IMR-90 (cell line): Measurements from ENCODE around the gene HOXA3. TPM values are rescaled to one million over a fixed set of nuclear protein-coding genes. Genes with fewer than 3 reads are reported as not detected.

ENCODE experiments used
- ATAC-seq: fragments of 200-7000 bp; cut with Tn5 transposase; 2 replicates; pipeline ENCODE4 v1.9.1; 2020; ENCODE audit warnings: low read depth, mild to moderate bottlenecking, moderate library complexity
- BruUV-seq: library from RNA; stranded (reverse); fragments of 400-500 nt; replicated peaks from 2 replicates; lab custom pipeline; 2021; lab: Mats Ljungman, UMichigan
- CTCF ChIA-PET: fragments of 300-600 bp; formaldehyde crosslinking; extraction: SDS; loops from one replicate; lab custom pipeline; 2021; ENCODE audit warnings: antibody characterized with exemption; lab: Yijun Ruan, JAX
- POLR2A ChIA-PET: fragments of 300-600 bp; sonication (Branson Sonifier 250); formaldehyde crosslinking; loops from one replicate; lab custom pipeline; 2022; ENCODE audit warnings: antibody characterized with exemption; ENCODE audit not compliant: unreplicated experiment; lab: Charles Lee
- DNase-seq: peaks from one replicate; pipeline ENCODE4 v3.0.0; 2013
- H2AFZ ChIP-seq: replicated peaks from 2 replicates; pipeline ENCODE3; 2013; ENCODE audit warnings: low read length, mild to moderate bottlenecking; ENCODE audit not compliant: poor library complexity
- H2AK5ac ChIP-seq: 2 replicates; pipeline ENCODE4 v1.6.1; 2013; ENCODE audit warnings: low read depth, low read length, inconsistent platforms
- H2AK9ac ChIP-seq: replicated peaks from 2 replicates; pipeline ENCODE3; 2013; ENCODE audit warnings: mild to moderate bottlenecking, low read depth, low read length, moderate library complexity; ENCODE audit not compliant: poor library complexity
- H2BK120ac ChIP-seq: 2 replicates; pipeline ENCODE4 v1.6.1; 2013; ENCODE audit warnings: low read depth, low read length, inconsistent platforms
- H2BK15ac ChIP-seq: 3 replicates; pipeline ENCODE4 v1.6.1; 2013; ENCODE audit warnings: low read depth, low read length, inconsistent platforms
- H2BK20ac ChIP-seq: 2 replicates; pipeline ENCODE4 v1.6.1; 2013; ENCODE audit warnings: low read depth, mild to moderate bottlenecking, inconsistent platforms, low read length, moderate library complexity
- H2BK5ac ChIP-seq: 2 replicates; pipeline ENCODE4 v1.6.1; 2013; ENCODE audit warnings: mild to moderate bottlenecking, low read depth, low read length, inconsistent platforms; ENCODE audit not compliant: poor library complexity, severe bottlenecking
- H3K14ac ChIP-seq: replicated peaks from 2 replicates; pipeline ENCODE4 v1.6.1; 2013; ENCODE audit warnings: low read depth, low read length, inconsistent platforms
- H3K18ac ChIP-seq: 2 replicates; pipeline ENCODE4 v1.6.1; 2013; ENCODE audit warnings: low read depth, low read length, control low read depth
- H3K23ac ChIP-seq: 2 replicates; pipeline ENCODE4 v1.6.1; 2013; ENCODE audit warnings: low read depth, low read length, inconsistent platforms
- H3K27ac ChIP-seq: 2 replicates; pipeline ENCODE4 v1.5.1; 2013; ENCODE audit warnings: mild to moderate bottlenecking, control low read depth, low read length; ENCODE audit not compliant: insufficient read depth
- H3K27me3 ChIP-seq: 2 replicates; pipeline ENCODE4 v1.6.1; 2013; ENCODE audit warnings: low read length; ENCODE audit not compliant: control insufficient read depth, insufficient read depth
- H3K36me3 ChIP-seq: 2 replicates; pipeline ENCODE4 v1.6.1; 2013; ENCODE audit warnings: low read length, mixed read lengths; ENCODE audit not compliant: control insufficient read depth, insufficient read depth
- H3K4ac ChIP-seq: 2 replicates; pipeline ENCODE4 v1.6.1; 2013; ENCODE audit warnings: low read depth, low read length, inconsistent platforms
- H3K4me1 ChIP-seq: 2 replicates; pipeline ENCODE4 v1.6.1; 2013; ENCODE audit warnings: low read length, mixed read lengths; ENCODE audit not compliant: control insufficient read depth, insufficient read depth
- H3K4me2 ChIP-seq: 2 replicates; pipeline ENCODE4 v1.6.1; 2013; ENCODE audit warnings: low read depth, mild to moderate bottlenecking, control low read depth, low read length, moderate library complexity
- H3K4me3 ChIP-seq: 2 replicates; pipeline ENCODE4 v1.5.1; 2013; ENCODE audit warnings: low read depth, mild to moderate bottlenecking, control low read depth, low read length, moderate library complexity; ENCODE audit not compliant: insufficient read depth
- H3K56ac ChIP-seq: 2 replicates; pipeline ENCODE4 v1.6.1; 2013; ENCODE audit warnings: low read length, inconsistent platforms; ENCODE audit not compliant: insufficient read depth; ENCODE audit errors: extremely low read depth
- H3K79me1 ChIP-seq, 2 experiments: 2 replicates each; pipeline ENCODE4 v1.6.1; 2013; ENCODE audit warnings: low read length in 2 of 2, inconsistent platforms in 1 of 2, low read depth in 1 of 2
- H3K9ac ChIP-seq: 2 replicates; pipeline ENCODE4 v1.6.1; 2013; ENCODE audit warnings: low read depth, low read length, control low read depth
- H3K9me1 ChIP-seq: 2 replicates; pipeline ENCODE4 v1.6.1; 2013; ENCODE audit warnings: low read length, inconsistent platforms; ENCODE audit not compliant: insufficient read depth
- H3K9me3 ChIP-seq: 2 replicates; pipeline ENCODE4 v1.6.1; 2013; ENCODE audit warnings: low read length; ENCODE audit not compliant: control insufficient read depth, insufficient read depth
- H4K20me1 ChIP-seq: 2 replicates; pipeline ENCODE4 v1.6.1; 2013; ENCODE audit warnings: low read length, inconsistent platforms; ENCODE audit not compliant: insufficient read depth
- H4K5ac ChIP-seq: 2 replicates; pipeline ENCODE4 v1.6.1; 2013; ENCODE audit warnings: mild to moderate bottlenecking, low read depth, low read length, control low read depth
- H4K8ac ChIP-seq, 2 experiments: 2 replicates each; pipeline ENCODE4 v1.6.1; 2013; ENCODE audit warnings: low read depth in 2 of 2, low read length in 2 of 2, control low read depth in 1 of 2, inconsistent platforms in 1 of 2
- H4K91ac ChIP-seq: 2 replicates; pipeline ENCODE4 v1.6.1; 2013; ENCODE audit warnings: low read depth, low read length, inconsistent platforms; ENCODE audit not compliant: insufficient read depth
- BHLHE40 ChIP-seq: fragments of 150-350 bp; IDR thresholded peaks from 2 replicates; pipeline ENCODE4 v1.6.1; 2016; ENCODE audit warnings: mild to moderate bottlenecking, low read depth, low read length
- CEBPB ChIP-seq: IDR thresholded peaks from 2 replicates; pipeline ENCODE4 v1.6.1; 2012; ENCODE audit warnings: low read depth, low read length, improper control_type of control experiment
- CHD1 ChIP-seq: IDR thresholded peaks from 2 replicates; pipeline ENCODE4 v1.6.1; 2012; ENCODE audit warnings: low read depth, low read length, improper control_type of control experiment
- CTCF ChIP-seq: conservative IDR thresholded peaks from 2 replicates; pipeline ENCODE4 v1.5.1; 2012; ENCODE audit warnings: mild to moderate bottlenecking, low read depth, low read length, improper control_type of control experiment
- ELK1 ChIP-seq: fragments of 150-350 bp; IDR thresholded peaks from 2 replicates; pipeline ENCODE4 v1.6.1; 2016; ENCODE audit warnings: low read depth, mild to moderate bottlenecking, low read length, moderate library complexity, borderline replicate concordance
- FOS ChIP-seq: fragments of 150-350 bp; IDR thresholded peaks from 2 replicates; pipeline ENCODE4 v1.6.1; 2016; ENCODE audit warnings: low read depth, low read length
- MAFK ChIP-seq: IDR thresholded peaks from 2 replicates; pipeline ENCODE4 v1.6.1; 2012; ENCODE audit warnings: low read depth, low read length, improper control_type of control experiment
- MAZ ChIP-seq: IDR thresholded peaks from 2 replicates; pipeline ENCODE4 v1.6.1; 2012; ENCODE audit warnings: low read depth, mild to moderate bottlenecking, low read length, improper control_type of control experiment, moderate library complexity, borderline replicate concordance
- MXI1 ChIP-seq: IDR thresholded peaks from 2 replicates; pipeline ENCODE4 v1.6.1; 2012; ENCODE audit warnings: low read depth, mild to moderate bottlenecking, low read length, moderate library complexity, borderline replicate concordance
- NFE2L2 ChIP-seq: fragments of 150-350 bp; IDR thresholded peaks from 2 replicates; pipeline ENCODE4 v1.6.1; 2016; ENCODE audit warnings: low read depth, mild to moderate bottlenecking, low read length
- POLR2A ChIP-seq: IDR thresholded peaks from 2 replicates; pipeline ENCODE4 v1.6.1; 2012; ENCODE audit warnings: mild to moderate bottlenecking, low read depth, low read length
- RAD21 ChIP-seq: IDR thresholded peaks from 2 replicates; pipeline ENCODE4 v1.6.1; 2012; ENCODE audit warnings: low read length, improper control_type of control experiment
- RCOR1 ChIP-seq: IDR thresholded peaks from 2 replicates; pipeline ENCODE4 v1.6.1; 2012; ENCODE audit warnings: mild to moderate bottlenecking, low read length, improper control_type of control experiment; ENCODE audit not compliant: insufficient replicate concordance
- RFX5 ChIP-seq: IDR thresholded peaks from 2 replicates; pipeline ENCODE4 v1.8.0; 2012; ENCODE audit warnings: low read depth, mild to moderate bottlenecking, low read length, moderate library complexity
- SMC3 ChIP-seq: fragments of 150-350 bp; IDR thresholded peaks from 2 replicates; pipeline ENCODE4 v1.6.1; 2016; ENCODE audit warnings: low read depth, mild to moderate bottlenecking, antibody characterized with exemption, low read length, moderate library complexity
- USF2 ChIP-seq: fragments of 150-350 bp; IDR thresholded peaks from 2 replicates; pipeline ENCODE4 v1.6.1; 2017; ENCODE audit warnings: mild to moderate bottlenecking, antibody characterized with exemption, low read length, low read depth
- WGBS, 2 experiments: methylation state at CpG; one replicate each; pipeline versions ENCODE4 v1.1.5 to v1.1.7; 2013; ENCODE audit warnings: missing lambda C conversion rate in 2 of 2; ENCODE audit not compliant: insufficient read length in 1 of 2; ENCODE audit errors: extremely low coverage in 2 of 2; 5-methylcytosine and 5-hydroxymethylcytosine counted together
- dilution Hi-C: fragments of 300-500 bp; cut with HindIII; formaldehyde crosslinking; loops from one replicate; pipeline ENCODE4 v1.14.3; 2018; ENCODE audit warnings: low sequenced_read_pairs; ENCODE audit not compliant: unreplicated experiment
- in situ Hi-C: fragments of 300-500 bp; cut with MboI; formaldehyde crosslinking; loops from 3 replicates; pipeline ENCODE4 v1.14.3; 2019; ENCODE audit warnings: low sequenced_read_pairs, inconsistent platforms, mixed read lengths
- intact Hi-C: fragments of 100-400 bp; cut with micrococcal nuclease; formaldehyde crosslinking; loops from 2 replicates; pipeline ENCODE4 v1.10.0; 2022
- polyA plus RNA-seq, 3 experiments: library from polyadenylated mRNA; depleted of rRNA; stranded (reverse); fragments of >200 nt; gene quantifications; 2 replicates each; pipeline ENCODE4 v1.2.3, GENCODE V29; 2012; ENCODE audit warnings: low replicate concordance in 1 of 3
- total RNA-seq: library from RNA; depleted of rRNA; stranded (reverse); fragments of >200 nt; gene quantifications from 2 replicates; pipeline ENCODE4 v1.2.3, GENCODE V29; 2012

Gene HOXA3
- total and polyA plus RNA-seq, 2 of the 4 experiments (the other 2 are of a cell fraction), result 0.90 to 5.4 TPM

GRCh38 chr7:27079234-27079975 is 73.0 kb downstream of the HOXA3 start:
- CTCF ChIA-PET, result no interaction called here
- DNase-seq, result no peak
- H3K4me2 ChIP-seq, result no peak overlapping the region
- H2AK9ac ChIP-seq, result no peak overlapping the region
- dilution Hi-C loops (no loop called here), intact Hi-C loops (no loop called here), in situ Hi-C loops (no loop called here)
- H2BK120ac ChIP-seq, result no peak overlapping the region
- ATAC-seq, result no peak
- no peak overlapping the region for H3K27ac ChIP-seq
- TF ChIP-seq CEBPB (no peak), NFE2L2 (no peak), RFX5 (no peak), POLR2A (no peak), MAZ (no peak), FOS (no peak), MXI1 (no peak), RCOR1 (no peak), MAFK (no peak), CTCF (no peak), CHD1 (no peak), USF2 (no peak), RAD21 (no peak), BHLHE40 (no peak), ELK1 (no peak), SMC3 (no peak)
- no peaks in the 10 kb centered on the region for H3K9me1 ChIP-seq
- no peaks in the 10 kb centered on the region for H3K9me3 ChIP-seq
- H4K8ac ChIP-seq, result no peak overlapping the region
- no TSS peak for BruUV-seq
- no peak overlapping the region for H2AFZ ChIP-seq
- H3K4me3 ChIP-seq, result no peak overlapping the region
- H3K4ac ChIP-seq, result no peak overlapping the region
- no peaks in the 10 kb centered on the region for H3K36me3 ChIP-seq
- H3K56ac ChIP-seq, result no peak overlapping the region
- no CpG with 5 or more reads among the region's 1 CpG for WGBS, 2 experiments
- H3K9ac ChIP-seq, result no peak overlapping the region
- H2BK20ac ChIP-seq, result no peak overlapping the region
- H2BK15ac ChIP-seq, result no peak overlapping the region
- no peaks in the 10 kb centered on the region for H3K79me1 ChIP-seq
- no peak overlapping the region for H4K5ac ChIP-seq
- H2AK5ac ChIP-seq, result no peak overlapping the region
- H4K20me1 ChIP-seq, result no peaks in the 10 kb centered on the region
- no peak overlapping the region for H3K23ac ChIP-seq
- no peak overlapping the region for H3K18ac ChIP-seq
- H3K14ac ChIP-seq, result no peak overlapping the region
- POLR2A ChIA-PET, result no interaction called here
- H2BK5ac ChIP-seq, result no peak overlapping the region
- no peak overlapping the region for H4K91ac ChIP-seq
- no peaks in the 10 kb centered on the region for H3K27me3 ChIP-seq
- no peaks in the 10 kb centered on the region; the same call in 1 of the 2 replicates for H3K4me1 ChIP-seq
